NCI-H2196 treated with DMSO at 0.1 percent for 48 hours (cell line): Measurements from ENCODE around the gene FGFR3.

Experiments
- DNase-seq: peaks from one replicate; lab custom pipeline; 2025; ENCODE audit not compliant: unreplicated experiment; lab: John Stamatoyannopoulos, UW

FGFR3 gene

DNA sequence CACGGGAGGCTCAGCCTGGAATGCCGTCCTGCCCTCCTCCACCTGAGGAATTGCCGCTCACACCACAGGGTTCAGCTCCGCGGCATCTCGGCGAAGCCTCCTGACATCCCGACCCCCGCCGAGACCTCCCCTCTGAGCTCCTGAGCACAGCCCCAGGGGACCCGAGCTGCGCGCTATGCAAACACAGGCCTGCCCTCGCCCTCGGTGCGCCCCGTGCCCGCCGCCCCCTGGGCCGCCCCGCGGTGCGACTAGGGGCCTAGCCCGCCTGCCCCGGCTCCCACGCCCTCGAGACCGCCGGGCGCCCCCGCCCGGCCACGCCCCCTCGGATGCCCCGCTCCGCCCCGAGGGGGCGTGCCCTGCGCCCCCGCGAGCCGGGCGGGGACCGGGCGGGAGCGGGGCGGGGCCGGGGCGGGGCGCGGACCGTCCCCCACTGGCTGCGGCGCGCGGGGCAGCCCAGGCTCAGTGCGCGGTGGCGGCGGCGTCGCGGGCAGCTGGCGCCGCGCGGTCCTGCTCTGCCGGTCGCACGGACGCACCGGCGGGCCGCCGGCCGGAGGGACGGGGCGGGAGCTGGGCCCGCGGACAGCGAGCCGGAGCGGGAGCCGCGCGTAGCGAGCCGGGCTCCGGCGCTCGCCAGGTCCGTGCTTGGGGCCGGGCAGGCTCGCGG lies at the start of gene FGFR3:
Gene FGFR3 (plus strand): TSS at position 462 of the 664 bp plus-strand sequence. CDS start 642 bp downstream, outside the sequence.
- DNase-seq = no peak

- DNase-seq = no peak
Observed at GRCh38 chr4:1743551-1743950, 49.5 kb upstream of the FGFR3 start.

GRCh38 chr4:1743975-1744374 lies 49.1 kb upstream of the FGFR3 start:
- no peak for DNase-seq

DNA sequence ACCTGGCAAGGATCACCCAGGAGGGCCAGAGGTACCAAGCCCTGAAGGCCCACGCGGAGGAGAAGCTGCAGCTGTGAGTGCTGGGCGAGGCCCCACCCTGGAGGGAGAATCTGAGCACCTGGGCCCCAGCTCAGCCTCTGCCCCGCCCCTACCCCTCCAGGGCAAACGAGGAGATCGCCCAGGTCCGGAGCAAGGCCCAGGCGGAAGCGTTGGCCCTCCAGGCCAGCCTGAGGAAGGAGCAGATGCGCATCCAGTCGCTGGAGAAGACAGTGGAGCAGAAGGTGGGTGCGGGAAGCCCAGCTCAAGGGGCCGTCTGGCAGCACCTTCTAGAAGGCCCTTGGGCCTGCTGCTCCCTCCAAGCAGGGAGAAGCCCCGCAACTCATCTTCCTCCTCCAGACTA lies 48.5 kb upstream of the FGFR3 start:
- DNase-seq = no peak

DNA sequence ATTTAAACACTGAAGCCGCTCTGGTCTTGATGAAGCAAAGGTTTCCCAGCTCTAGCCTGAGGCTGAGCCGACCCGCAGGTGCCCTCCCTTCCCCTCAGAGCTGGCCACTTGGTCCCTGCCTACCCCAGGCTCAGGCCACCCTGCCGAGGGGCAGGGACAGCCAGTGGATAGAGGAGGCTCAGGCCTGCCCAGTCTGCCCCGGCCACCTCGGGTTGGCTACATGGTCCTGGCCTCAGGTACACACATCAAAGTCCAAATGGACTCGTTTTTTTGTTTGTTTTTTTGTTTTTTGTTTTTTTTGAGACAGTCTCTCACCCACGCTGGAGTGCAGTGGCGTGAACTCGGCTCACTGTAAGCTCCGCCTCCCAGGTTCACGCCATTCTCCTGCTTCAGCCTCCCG lies 47.9 kb upstream of the FGFR3 start:
- no peak for DNase-seq

DNA sequence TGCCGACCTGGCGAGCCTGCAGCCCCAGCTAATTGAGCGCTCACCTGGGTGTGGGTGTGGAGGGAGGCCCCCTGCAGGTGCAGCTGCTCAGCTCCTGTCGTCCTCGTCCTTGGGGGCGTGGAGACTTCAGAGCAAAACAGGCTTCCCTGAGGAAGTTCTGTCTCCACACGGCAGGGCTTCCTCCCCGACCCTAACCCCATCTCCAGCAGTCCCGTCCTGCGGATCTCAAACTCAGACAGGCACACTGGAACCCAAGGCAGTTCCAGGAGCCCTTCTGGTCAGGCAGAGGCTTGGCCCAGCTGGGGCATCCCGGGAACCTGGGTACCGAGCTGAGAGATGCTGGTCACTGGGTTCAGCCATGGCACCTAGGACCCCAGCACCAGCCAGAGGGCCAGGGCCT lies 47.4 kb upstream of the FGFR3 start:
- no peak for DNase-seq

DNA sequence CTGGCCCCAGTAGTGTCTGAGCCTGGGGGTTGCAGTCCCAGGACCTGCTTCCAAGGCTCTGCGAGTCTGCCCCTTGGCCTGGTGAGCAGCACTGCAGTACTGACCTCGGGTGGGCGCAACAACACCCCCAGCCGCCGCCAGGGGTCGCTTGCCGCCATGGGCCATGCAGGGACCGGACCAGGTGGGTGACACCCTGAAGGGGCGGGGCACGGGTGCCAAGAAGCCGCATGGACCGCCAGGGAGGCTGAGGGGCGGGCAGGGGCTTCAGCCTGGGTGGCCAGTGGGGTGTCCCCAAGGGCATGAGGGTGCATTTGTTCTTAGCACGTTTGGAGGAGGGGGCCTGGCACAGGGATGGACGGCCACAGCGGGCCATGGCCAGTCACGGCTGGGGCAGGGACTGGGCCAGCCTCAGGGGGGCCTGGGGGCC lies 46.8 kb upstream of the FGFR3 start:
- DNase-seq = no peak

DNA sequence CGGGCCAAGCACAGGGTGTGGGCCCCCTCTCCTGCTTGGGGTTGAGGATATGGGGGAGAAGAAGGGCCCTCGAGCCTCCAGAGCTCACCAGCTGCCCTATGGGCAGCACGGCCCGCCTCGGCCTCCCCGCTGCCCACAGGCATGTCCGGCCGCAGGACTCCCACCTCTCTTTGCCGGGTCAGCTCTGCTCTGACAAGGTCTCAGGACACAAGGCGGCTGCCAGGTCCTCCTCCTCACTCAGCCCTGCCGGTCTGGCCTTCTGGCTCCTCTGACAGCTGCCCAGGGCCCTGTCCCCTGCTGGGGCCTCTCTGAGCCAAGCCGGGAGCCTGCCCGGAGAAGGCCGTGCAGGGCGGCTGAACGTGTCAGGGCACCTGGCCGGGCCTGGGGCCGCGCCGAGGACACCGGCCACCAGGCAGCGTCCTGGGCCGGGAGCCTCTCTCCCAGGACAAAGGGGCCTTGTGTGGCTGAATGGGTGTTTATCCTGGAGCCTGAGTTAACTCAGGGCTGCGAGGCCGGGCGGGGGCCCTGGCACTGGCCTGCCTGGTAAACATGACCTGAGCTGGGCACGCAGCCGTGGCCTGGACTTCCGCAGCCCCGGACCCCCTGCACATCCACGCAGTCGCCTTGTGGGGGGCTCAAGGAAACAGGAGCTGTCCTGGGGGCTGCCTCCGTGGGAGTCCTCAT lies 46.0 kb upstream of the FGFR3 start:
- no peak for DNase-seq

- no peak for DNase-seq
Observed at GRCh38 chr4:1747603-1747967, 45.5 kb upstream of the FGFR3 start.

DNA sequence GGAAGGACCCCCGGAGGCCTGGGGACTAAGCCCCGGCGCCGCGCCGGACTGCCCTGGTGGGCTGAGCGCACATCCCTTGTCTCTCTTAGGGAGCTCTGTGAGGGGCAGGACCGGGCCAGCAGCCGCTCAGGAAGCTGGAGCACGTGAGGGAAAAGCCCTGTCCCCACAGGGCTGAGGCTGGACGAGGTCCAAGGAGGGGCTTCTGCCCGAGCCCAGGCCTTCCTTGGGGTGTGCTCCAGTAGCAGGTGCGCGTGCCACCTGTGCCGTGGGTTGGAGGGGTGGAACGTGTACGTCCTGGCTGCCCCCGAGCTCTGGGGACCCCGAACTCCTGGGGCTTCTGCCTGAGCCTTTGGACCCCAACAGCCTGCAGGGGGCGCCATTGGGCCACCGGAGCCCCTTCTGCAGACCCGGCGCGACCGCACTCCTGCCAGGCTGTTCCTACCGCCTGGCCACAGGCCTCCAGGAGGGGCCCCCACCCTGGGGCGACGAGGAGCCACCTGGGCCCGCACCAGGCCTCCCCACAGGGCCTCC lies 44.6 kb upstream of the FGFR3 start:
- peak; percentile 61 for DNase-seq

DNA sequence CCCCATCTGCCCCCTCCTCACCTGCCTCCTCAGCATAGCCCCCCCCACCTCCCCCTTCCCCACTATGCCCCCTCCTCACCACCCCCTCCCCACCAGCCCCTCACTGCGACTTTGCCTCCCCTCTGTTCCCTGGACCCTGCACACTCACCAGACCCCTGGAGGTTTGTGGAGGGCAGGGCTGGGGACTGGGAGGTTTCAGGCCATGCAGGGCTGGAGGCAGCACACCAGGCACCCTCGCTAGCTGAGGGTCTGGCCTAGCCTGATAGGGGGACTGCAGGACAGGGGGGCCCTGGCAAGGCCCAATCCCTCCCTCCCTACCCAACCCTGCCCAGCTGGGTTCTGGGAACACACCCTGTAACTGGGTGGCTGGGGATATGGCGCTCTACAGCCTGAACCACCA lies 43.7 kb upstream of the FGFR3 start:
- no peak for DNase-seq

DNA sequence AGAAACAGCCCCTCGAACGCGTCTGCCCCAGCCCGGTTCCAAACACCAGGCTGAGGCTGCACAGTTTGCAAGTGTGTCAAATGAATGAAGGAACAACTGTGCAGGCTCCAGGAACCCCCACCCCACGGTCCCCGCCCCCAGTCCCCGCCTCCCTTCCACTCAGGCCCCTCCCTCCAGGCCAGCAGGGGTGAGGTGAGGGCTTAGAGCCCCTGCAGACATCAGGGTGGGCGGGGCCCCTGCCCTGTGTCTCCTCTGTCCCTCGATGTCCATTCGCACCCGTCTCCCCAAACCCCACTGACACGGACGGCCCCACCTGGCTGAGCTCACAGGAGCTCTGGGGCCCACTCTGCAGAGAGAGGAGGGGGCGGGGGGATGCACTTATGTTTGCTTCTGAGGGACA lies 43.3 kb upstream of the FGFR3 start:
- DNase-seq = no peak

GRCh38 chr4:1750381-1751154 lies 42.5 kb upstream of the FGFR3 start:
- no peak for DNase-seq

DNA sequence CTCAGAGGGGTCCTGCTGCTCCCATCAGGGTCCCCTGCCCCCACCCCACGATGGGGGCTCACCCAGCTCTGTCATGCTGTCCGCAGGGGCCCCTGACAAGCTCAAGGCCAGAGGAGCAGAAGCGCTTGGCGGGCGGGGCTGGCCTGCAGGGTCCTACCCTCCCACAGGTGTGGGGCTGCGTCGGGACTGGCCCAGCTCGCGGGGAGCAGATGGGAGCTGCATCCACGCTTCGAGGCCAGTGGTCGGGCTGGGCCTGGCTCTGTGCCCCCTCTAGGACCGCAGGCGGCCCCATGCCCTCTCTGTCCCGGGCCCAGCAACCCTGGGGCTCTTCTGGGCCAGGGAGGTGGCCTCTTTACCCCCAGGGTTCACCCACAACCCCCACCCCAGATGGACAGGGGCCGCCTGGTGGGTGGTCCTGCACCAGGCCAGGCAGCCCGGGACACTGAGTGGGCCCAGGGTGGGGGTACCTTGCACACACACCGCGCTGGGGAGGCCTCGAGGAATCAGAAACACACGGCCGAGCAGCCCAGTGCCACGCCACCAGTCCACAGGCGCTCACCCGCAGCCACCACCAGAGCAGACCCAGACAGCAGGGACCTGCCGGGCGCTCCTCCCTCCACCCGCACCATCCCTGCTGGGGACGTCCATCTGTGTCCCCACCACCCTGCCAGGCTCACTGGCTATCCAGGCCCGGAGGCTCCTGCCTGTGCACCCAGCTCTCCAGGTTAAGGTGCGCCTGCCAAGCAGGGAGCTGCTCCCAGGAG lies 41.8 kb upstream of the FGFR3 start:
- no peak for DNase-seq

DNA sequence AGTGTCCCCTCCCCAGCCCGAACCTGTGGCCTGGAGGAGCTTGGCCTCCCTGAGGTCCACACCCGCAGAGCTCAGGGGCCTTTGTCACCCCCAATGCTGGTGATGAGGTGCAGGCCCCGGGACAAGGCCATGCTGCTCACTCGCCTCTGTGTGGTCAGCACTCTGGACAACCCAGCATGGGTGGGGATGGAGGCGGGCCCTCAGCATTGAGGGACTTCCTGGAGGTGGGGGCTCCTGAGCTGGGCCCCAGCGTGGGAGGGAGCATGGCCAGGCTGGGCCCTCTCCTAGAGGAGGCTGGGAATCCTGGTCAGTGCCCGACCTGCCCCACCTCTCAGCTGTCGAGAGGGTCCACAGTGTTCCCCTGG lies 41.2 kb upstream of the FGFR3 start:
- no peak for DNase-seq

DNA sequence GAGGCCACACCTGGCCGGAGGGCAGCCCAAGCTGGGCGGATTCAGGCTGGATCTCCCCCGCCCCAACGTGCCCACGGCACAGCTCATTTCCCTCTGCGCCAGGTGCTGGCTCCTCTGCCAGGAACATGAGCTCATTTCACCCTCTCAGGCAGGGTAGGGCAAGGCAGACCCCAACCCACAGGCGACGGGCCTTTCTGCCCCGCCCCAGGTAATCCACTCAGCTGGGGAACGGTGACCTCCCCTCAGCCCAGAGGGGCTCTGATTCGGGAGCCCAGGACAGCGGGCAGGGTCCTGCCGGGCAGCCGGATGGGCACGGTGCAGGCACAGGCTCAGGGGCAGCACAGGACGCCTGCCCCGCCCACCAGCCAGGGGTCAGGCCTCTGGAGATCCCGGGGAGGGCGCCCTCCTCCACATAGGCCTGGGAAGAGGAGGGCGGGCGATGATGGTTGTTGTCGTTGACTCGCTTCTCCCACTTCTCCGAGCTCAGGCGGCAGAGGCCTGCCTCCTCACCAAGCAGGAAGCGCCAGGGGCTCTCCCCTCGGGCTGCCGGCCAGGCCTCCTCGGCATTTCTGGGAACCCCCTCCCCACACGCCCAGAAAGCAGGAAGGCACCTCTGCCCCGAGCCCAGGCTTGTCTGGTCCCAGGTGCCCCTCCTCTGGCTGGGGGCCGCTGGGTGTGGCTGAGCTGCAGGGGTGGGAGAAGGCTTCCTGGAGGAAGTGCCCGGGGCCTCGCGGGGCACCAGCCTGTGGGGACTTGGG lies 40.6 kb upstream of the FGFR3 start:
- DNase-seq = no peak

GRCh38 chr4:1753294-1753696 lies 39.8 kb upstream of the FGFR3 start:
- no peak for DNase-seq

DNA sequence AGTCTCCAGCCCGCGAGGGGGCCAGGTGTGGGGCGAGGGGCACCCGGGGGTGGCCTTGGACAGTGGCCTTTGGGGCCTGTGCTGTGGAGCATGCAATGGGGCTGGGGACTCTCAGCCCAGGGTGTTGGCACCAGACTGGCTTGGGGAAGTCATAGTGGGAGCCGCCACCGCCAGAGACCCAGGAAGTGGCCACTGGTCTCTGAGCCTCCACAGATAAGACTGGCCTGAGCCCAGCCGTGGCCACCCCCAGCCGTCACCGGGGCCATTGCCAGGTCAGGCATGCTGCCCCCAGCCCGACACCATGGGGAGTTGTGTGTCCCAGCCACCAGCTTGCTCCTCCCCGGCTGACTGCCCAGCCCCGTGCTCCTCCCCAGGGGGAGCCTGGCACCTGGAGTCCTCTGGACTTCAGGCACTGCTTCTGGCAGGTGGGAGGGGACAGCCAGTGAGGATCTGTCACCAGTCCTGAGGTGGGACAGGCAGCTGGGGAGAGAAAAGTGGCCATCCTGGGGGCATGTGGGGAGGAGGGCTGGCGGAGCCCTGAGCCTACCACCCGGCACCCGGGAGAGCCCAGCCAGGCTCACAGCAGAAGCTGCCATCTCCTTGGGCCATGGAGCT lies 39.3 kb upstream of the FGFR3 start:
- no peak for DNase-seq

GRCh38 chr4:1754336-1754735 lies 38.8 kb upstream of the FGFR3 start:
- DNase-seq = no peak

DNA sequence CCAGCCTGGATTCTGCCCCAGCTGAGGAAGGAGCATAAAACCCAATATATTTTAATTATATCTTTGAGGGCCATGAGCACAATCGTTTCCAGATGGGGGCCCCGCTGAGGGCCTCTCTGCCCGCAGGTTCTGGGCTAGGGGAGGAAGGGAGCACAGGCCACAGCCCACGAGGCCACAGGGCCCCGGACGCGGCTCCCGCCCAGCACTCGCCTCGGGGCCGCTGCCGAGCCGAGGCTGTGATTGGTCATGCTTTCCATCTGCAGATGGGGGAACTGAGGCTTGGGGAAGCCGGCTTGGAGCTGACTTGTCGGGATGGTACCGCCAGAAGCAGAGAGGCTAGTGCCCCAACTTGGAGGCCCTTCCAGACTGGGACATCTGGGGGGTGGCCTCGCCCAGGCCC lies 37.8 kb upstream of the FGFR3 start:
- no peak for DNase-seq
